ENCODE results near the gene CTPS2.

GRCh38 chrX:16618422-16618821, 94.0 kb downstream of the CTPS2 start:
- TF ChIP-seq RAD21 (IDR thresholded peaks at IDR 0.05; ENCODE audit: low read length) (no peak), EZH2phosphoT487 (IDR thresholded peaks at IDR 0.05; ENCODE audit: borderline replicate concordance, low read depth) (no peak), NRF1 (IDR thresholded peaks at IDR 0.05; ENCODE audit: low read depth, low read length) (no peak), TCF12 (IDR thresholded peaks at IDR 0.05) (no peak), GABPA (IDR thresholded peaks at IDR 0.05; ENCODE audit: low read depth) (no peak), POLR2AphosphoS5 (IDR thresholded peaks at IDR 0.05; ENCODE audit: low read depth, low read length) (no peak), EP300 (IDR thresholded peaks at IDR 0.05; ENCODE audit: borderline replicate concordance in 1 of 2, low read depth in 1 of 2, low read length in 1 of 2) (no peak), MXI1 (IDR thresholded peaks at IDR 0.05; ENCODE audit: low read depth, low read length) (no peak)
- TF ChIP-seq, protein P1, sequence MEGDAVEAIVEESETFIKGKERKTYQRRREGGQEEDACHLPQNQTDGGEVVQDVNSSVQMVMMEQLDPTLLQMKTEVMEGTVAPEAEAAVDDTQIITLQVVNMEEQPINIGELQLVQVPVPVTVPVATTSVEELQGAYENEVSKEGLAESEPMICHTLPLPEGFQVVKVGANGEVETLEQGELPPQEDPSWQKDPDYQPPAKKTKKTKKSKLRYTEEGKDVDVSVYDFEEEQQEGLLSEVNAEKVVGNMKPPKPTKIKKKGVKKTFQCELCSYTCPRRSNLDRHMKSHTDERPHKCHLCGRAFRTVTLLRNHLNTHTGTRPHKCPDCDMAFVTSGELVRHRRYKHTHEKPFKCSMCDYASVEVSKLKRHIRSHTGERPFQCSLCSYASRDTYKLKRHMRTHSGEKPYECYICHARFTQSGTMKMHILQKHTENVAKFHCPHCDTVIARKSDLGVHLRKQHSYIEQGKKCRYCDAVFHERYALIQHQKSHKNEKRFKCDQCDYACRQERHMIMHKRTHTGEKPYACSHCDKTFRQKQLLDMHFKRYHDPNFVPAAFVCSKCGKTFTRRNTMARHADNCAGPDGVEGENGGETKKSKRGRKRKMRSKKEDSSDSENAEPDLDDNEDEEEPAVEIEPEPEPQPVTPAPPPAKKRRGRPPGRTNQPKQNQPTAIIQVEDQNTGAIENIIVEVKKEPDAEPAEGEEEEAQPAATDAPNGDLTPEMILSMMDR (IDR thresholded peaks at IDR 0.05), result no peak

All from SK-N-SH (cell line).